Measurements from ENCODE around the gene TIMM22.

The TIMM22 gene

DNA sequence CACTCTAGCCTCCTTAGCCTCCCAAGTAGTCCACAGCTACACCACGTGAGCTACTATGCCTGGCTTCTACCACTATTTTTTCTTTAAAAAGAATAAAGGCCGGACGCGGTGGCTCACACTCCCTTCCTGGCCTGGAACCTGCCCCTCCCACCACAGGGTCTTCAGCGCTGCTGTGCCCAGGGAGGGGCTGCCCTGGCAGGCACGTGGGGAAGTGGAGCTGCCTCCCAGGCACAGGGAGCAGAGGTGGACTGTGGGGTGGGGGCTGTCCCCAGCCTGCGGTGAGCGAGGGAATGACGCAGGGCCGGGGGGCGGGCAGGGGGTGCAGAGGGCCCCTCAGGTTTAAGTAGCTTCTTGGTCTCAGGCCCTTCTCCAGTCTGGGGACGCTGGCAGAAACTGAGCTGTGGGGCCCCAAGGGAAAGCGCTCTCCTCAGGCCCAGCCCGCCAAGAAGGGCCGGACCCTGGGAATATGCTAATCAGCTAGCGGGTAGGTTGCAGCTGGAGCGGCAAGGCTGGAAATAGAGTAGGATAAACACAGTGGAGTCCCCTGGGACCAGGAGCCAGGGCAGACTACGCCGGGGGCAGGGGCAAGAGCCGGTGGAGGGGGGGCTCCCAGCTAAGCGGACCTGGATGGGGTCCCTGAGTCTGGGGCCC lies 46.8 kb downstream of the TIMM22 start:
- no peak for TF ChIP-seq CTCF (IDR thresholded peaks at IDR 0.05)

GRCh38 chr17:1045456-1045855 lies 48.5 kb downstream of the TIMM22 start:
- no peak for TF ChIP-seq CTCF (IDR thresholded peaks at IDR 0.05)

- no peak for TF ChIP-seq CTCF (IDR thresholded peaks at IDR 0.05)
These were observed 50.4 kb downstream of the TIMM22 start for GRCh38 chr17:1047177-1047878.

- TF ChIP-seq CTCF (IDR thresholded peaks at IDR 0.05), result no peak
These were observed 51.0 kb downstream of the TIMM22 start for GRCh38 chr17:1047879-1048470.

GRCh38 chr17:1049446-1050225 lies 52.7 kb downstream of the TIMM22 start:
- no peak for TF ChIP-seq CTCF (IDR thresholded peaks at IDR 0.05)

DNA sequence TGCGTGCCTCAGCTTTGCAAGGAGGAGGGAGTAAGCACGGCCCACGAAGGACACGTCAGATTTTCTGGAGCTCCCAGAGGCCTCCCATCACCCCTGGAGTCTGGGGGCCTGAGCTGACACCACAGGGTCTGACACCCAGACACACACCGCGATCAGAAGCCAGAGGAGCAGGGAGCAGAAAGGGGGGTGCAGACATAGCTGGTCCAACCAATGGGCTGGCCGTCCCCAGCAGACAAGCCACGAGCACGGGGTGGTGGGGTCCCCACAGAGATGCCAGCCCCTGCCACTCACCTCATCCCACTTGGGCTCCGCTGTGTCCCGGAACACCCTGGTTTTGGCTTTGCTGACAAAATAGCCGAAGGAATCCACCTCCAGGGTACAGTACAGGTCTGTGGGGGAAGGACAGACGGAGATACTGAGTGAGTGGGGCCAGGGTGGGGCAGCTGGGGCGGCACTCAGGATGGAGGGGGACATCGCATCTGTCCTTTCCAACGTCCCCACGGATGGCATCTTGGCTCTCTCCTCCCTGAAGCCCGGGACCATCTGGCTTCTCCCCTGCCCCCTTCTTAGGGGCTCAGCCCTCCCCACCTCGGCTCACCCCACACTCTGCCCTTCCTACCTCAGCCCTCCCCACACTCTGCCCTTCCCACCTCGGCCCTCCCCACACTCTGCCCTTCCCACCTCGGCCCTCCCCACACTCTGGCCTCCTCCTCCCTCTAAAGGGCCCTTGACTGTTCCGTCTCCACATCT lies 53.5 kb downstream of the TIMM22 start:
- no peak for TF ChIP-seq CTCF (IDR thresholded peaks at IDR 0.05)
